Vagina (tissue), 2 donors: Measurements from ENCODE around the gene GTF3C2. TPM values are rescaled to one million over a fixed set of nuclear protein-coding genes. Genes with fewer than 3 reads are reported as not detected.

Experiments
- DNase-seq, 2 donors: peaks; one replicate each; pipeline ENCODE4 v3.0.0-alpha.2; 2017; ENCODE audit errors: extremely low spot score in 2 of 2
- H3K27ac ChIP-seq: fragments of 200-600 bp; sonication (generic); one replicate; pipeline ENCODE4 v1.5.1; 2019
- H3K27me3 ChIP-seq: fragments of 200-600 bp; sonication (generic); one replicate; pipeline ENCODE4 v1.5.1; 2019
- H3K36me3 ChIP-seq, 2 donors: fragments of 200-600 bp; sonication (generic); one replicate each; pipeline ENCODE4 v1.5.1; 2017 to 2019
- H3K4me1 ChIP-seq: fragments of 200-600 bp; sonication (generic); one replicate; pipeline ENCODE4 v1.5.1; 2019
- H3K4me3 ChIP-seq, 2 donors: fragments of 200-600 bp; sonication (generic); 1 replicate in 1 of 2; 2 replicates in 1 of 2; pipeline ENCODE4 v1.5.1; 2016 to 2019
- H3K9me3 ChIP-seq: fragments of 200-600 bp; sonication (generic); one replicate; pipeline ENCODE4 v1.5.1; 2019
- POLR2A ChIP-seq, 2 donors: fragments of 450-650 bp; IDR thresholded peaks; one replicate each; pipeline ENCODE4 v1.6.1; 2017; ENCODE audit warnings: antibody characterized with exemption in 2 of 2, mild to moderate bottlenecking in 2 of 2, moderate library complexity in 2 of 2
- POLR2AphosphoS5 ChIP-seq, 2 donors: sonication (generic); formaldehyde crosslinking; IDR thresholded peaks; one replicate each; pipeline ENCODE4 v1.9.0; 2017; ENCODE audit warnings: antibody characterized with exemption in 2 of 2, mild to moderate bottlenecking in 2 of 2, low read depth in 1 of 2; ENCODE audit not compliant: insufficient read depth in 1 of 2
- intact Hi-C: fragments of 100-400 bp; cut with DNase I; formaldehyde crosslinking; loops from one replicate; pipeline ENCODE4 v1.15.1; 2023
- total RNA-seq: library from RNA; depleted of rRNA; stranded (reverse); fragments of >200 nt; gene quantifications from one replicate; pipeline ENCODE4 v1.2.3, GENCODE V29; 2016
- TF ChIP-seq, protein P1 (sequence below), 3 experiments: fragments of 450-650 bp in 2 of 3; fragments of 200-600 bp in 1 of 3; sonication (generic) in 1 of 3; IDR thresholded peaks; one replicate each; pipeline ENCODE4 v1.5.1; 2017 to 2019; ENCODE audit warnings: antibody characterized with exemption in 3 of 3, mild to moderate bottlenecking in 2 of 3, moderate library complexity in 2 of 3

Gene GTF3C2
- total RNA-seq, 1 donor from 2014 or later, result 67.5 TPM

DNA sequence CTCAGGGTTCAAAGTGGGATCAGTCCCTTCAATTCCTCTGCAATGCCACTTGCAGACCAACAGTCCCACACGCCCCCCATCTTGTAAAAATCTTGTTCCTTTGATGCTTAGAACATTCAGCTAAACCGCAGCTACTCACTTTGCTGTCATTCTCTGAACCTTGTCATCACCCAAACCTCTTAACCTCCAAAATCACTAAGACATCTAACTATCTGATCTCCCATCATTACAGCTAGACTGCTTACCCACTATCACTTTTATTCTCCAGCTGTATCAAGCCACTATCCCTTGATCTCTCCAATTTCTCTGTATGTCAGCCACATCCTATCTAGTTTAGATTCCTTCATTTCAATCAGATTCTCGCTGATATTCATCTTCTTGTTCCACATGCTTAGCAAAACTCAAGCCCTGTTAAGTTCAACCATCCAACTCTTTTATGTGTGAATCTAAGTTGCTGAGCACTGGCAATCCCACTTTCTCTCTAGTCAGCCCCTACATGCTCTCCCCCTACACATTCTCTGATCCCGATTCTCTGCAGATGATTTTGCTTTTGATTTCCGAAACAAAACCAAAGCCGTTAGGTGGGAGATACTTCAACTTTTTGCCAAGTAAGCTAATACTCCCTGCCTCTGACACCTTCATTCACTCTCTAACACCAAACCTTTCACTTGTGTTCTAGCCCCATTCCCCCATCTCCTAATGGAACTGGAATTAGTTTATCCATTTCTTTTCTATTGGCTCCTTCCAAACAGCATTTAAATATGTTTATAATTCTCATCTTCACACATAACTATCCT lies 4.6 kb downstream of the GTF3C2 start:
- Histone ChIP-seq H3K4me1 (peaks cover 30% of the 10 kb centered on the region), H3K27me3 (no peaks in the 10 kb centered on the region), H3K4me3 (no peak overlapping the region), H3K9me3 (no peaks in the 10 kb centered on the region), H3K36me3 (no peaks in the 10 kb centered on the region), H3K27ac (no peak overlapping the region)
- no peak for DNase-seq
- TF ChIP-seq, protein P1, sequence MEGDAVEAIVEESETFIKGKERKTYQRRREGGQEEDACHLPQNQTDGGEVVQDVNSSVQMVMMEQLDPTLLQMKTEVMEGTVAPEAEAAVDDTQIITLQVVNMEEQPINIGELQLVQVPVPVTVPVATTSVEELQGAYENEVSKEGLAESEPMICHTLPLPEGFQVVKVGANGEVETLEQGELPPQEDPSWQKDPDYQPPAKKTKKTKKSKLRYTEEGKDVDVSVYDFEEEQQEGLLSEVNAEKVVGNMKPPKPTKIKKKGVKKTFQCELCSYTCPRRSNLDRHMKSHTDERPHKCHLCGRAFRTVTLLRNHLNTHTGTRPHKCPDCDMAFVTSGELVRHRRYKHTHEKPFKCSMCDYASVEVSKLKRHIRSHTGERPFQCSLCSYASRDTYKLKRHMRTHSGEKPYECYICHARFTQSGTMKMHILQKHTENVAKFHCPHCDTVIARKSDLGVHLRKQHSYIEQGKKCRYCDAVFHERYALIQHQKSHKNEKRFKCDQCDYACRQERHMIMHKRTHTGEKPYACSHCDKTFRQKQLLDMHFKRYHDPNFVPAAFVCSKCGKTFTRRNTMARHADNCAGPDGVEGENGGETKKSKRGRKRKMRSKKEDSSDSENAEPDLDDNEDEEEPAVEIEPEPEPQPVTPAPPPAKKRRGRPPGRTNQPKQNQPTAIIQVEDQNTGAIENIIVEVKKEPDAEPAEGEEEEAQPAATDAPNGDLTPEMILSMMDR (IDR thresholded peaks at IDR 0.05), result no peak
- no peak for TF ChIP-seq POLR2A (IDR thresholded peaks at IDR 0.05)
- TF ChIP-seq POLR2AphosphoS5 (IDR thresholded peaks at IDR 0.05; ENCODE audit: insufficient read depth in 1 of 2, low read depth in 1 of 2), result no peak
- intact Hi-C loops, result no loop called here

DNA sequence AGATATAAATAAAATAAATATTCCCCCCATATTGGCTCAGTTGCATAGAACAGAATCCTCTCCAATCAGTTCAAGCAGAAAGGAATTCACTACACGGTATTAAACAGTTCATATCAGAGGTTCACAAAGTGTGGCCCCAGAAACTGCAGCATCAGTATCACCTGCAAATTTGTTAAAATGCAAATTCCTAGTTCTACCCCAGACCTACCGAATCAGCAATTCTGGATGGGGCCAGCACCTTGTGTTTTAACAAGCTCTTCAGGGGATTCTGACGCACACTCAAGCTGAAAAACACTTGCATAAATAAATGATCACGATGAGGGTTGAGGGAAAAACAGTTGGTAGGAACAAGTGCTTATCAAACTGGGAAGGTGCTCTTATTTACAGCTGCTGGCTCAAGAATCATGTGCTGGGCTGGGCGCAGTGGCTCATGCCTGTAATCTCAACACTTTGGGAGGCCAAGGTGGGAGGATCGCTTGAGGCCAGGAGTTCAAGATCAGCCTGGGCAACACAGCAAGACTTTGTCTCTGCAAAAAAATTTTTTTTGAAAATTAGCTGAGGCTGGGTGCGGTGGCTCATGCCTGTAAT lies 6.4 kb downstream of the GTF3C2 start:
- no peaks in the 10 kb centered on the region for H3K36me3 ChIP-seq
- no peaks in the 10 kb centered on the region for H3K27me3 ChIP-seq
- no peaks in the 10 kb centered on the region for H3K9me3 ChIP-seq
- TF ChIP-seq POLR2A (IDR thresholded peaks at IDR 0.05), result no peak
- TF ChIP-seq POLR2AphosphoS5 (IDR thresholded peaks at IDR 0.05; ENCODE audit: insufficient read depth in 1 of 2, low read depth in 1 of 2), result no peak
- TF ChIP-seq, protein P1 (IDR thresholded peaks at IDR 0.05), result no peak
- DNase-seq, result no peak
- intact Hi-C loops, result no loop called here
- no peak overlapping the region for H3K27ac ChIP-seq
- H3K4me3 ChIP-seq, result no peak overlapping the region
- H3K4me1 ChIP-seq, result peaks cover 25% of the 10 kb centered on the region

DNA sequence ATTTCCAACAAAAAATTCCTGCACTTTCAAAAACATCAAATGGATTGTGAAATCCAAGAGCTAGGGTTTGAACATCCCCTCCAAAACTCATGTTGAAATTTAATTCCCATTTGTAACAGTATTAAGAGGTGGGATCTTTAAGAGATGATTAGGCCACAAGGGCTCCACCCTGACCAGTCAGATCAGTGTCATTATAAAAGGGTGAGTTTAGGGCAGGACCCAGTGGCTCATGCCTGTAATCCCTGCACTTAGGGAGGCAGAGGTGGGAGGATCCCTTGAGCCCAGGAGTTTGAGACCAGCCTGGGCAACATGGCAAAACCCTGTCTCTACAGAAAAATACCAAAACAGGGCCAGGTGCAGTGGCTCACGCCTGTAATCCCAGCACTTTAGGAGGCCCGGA lies 8.9 kb downstream of the GTF3C2 start:
- Histone ChIP-seq H3K9me3 (no peaks in the 10 kb centered on the region), H3K4me3 (no peak overlapping the region), H3K27ac (no peak overlapping the region), H3K36me3 (peaks cover 0 to 4% of the 10 kb centered on the region in 2 donors), H3K4me1 (peaks cover 4% of the 10 kb centered on the region), H3K27me3 (no peaks in the 10 kb centered on the region)
- intact Hi-C loops, result no loop called here
- TF ChIP-seq POLR2AphosphoS5 (IDR thresholded peaks at IDR 0.05; ENCODE audit: insufficient read depth in 1 of 2, low read depth in 1 of 2) (no peak), POLR2A (IDR thresholded peaks at IDR 0.05) (no peak)
- TF ChIP-seq, protein P1 (IDR thresholded peaks at IDR 0.05), result no peak
- DNase-seq, result no peak

DNA sequence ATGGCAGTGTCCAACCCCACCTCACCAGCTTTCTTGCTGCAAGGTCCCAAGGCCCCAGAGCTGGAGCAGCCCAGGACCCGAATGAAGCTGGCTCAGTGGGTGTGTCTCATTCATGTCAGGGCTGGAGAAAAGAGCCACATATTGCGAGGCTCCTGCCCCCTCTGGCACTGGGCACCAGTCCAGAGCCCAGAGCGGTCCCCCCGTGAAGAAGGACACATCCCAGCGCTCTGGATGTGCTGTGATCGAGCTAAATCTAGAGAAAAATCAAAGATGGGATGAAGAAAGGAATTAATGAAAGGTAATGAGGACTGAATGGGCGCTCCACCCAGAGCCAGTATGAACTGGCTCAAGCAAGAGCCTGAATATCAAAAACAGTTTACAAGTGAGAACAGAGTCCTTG lies 20.4 kb downstream of the GTF3C2 start:
- no peaks in the 10 kb centered on the region for H3K27me3 ChIP-seq
- no peak overlapping the region for H3K27ac ChIP-seq
- no peaks in the 10 kb centered on the region for H3K9me3 ChIP-seq
- intact Hi-C loops, result no loop called here
- H3K4me1 ChIP-seq, result no peaks in the 10 kb centered on the region
- peaks cover 0 to 78% of the 10 kb centered on the region in 2 donors for H3K36me3 ChIP-seq
- no peak overlapping the region for H3K4me3 ChIP-seq
- DNase-seq, result no peak
- TF ChIP-seq, protein P1 (IDR thresholded peaks at IDR 0.05), result no peak
- TF ChIP-seq POLR2A (IDR thresholded peaks at IDR 0.05), result no peak

DNA sequence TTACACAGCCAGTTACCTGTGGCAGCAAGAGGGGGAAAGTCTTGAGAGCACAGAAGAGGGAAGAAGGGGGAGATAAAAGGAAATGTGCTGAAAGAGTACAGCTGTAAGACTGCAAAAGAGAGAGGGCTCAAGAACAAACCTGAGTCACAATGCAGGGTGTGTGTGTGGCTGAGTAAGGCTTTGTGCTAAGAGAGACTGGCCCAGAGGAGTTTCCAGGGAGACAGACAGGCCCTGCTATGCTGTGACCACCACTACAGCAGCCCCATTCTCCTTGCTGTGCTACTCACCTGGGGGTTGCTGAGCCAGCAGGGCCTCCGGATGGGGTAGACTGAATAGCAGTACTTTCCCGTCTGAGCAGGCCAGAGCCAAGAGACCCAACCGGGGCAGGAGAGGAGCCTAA lies 21.3 kb downstream of the GTF3C2 start:
- peaks cover 0 to 78% of the 10 kb centered on the region in 2 donors for H3K36me3 ChIP-seq
- H3K27me3 ChIP-seq, result no peaks in the 10 kb centered on the region
- intact Hi-C loops, result no loop called here
- no peaks in the 10 kb centered on the region for H3K4me1 ChIP-seq
- TF ChIP-seq POLR2AphosphoS5 (IDR thresholded peaks at IDR 0.05; ENCODE audit: insufficient read depth in 1 of 2, low read depth in 1 of 2), result no peak
- TF ChIP-seq, protein P1 (IDR thresholded peaks at IDR 0.05), result no peak
- TF ChIP-seq POLR2A (IDR thresholded peaks at IDR 0.05), result no peak
- no peak for DNase-seq
- H3K27ac ChIP-seq, result no peak overlapping the region
- H3K4me3 ChIP-seq, result no peak overlapping the region
- no peaks in the 10 kb centered on the region for H3K9me3 ChIP-seq
